GM12873 (cell line): Measurements from ENCODE around the gene RASSF1.

ENCODE experiments used
- TF ChIP-seq, protein P1 (sequence below): IDR thresholded peaks from 2 replicates; pipeline ENCODE4 v1.5.1; 2012; ENCODE audit warnings: low read depth, mild to moderate bottlenecking, moderate library complexity, low read length, control low read depth; ENCODE audit not compliant: insufficient read depth; ENCODE audit errors: missing control alignments

Gene RASSF1, protein sequence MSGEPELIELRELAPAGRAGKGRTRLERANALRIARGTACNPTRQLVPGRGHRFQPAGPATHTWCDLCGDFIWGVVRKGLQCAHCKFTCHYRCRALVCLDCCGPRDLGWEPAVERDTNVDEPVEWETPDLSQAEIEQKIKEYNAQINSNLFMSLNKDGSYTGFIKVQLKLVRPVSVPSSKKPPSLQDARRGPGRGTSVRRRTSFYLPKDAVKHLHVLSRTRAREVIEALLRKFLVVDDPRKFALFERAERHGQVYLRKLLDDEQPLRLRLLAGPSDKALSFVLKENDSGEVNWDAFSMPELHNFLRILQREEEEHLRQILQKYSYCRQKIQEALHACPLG

DNA sequence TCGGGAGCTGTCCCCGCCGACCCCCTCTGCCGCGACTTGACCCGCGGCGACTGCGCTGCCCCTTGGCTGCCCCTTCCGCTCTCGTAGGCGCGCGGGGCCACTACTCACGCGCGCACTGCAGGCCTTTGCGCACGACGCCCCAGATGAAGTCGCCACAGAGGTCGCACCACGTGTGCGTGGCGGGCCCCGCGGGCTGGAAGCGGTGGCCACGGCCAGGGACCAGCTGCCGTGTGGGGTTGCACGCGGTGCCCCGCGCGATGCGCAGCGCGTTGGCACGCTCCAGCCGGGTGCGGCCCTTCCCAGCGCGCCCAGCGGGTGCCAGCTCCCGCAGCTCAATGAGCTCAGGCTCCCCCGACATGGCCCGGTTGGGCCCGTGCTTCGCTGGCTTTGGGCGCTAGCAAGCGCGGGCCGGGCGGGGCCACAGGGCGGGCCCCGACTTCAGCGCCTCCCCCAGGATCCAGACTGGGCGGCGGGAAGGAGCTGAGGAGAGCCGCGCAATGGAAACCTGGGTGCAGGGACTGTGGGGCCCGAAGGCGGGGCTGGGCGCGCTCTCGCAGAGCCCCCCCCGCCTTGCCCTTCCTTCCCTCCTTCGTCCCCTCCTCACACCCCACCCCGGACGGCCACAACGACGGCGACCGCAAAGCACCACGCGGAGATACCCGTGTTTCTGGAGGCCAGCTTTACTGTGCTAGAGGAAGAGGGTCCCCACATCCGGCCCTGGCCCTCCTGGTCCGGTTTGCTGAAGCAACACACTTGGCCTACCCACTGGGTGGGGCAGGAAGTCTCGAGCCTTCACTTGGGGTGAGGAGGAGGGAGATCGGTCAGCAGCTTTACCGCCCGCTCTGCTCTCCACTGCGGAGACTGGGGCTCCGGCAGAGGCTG lies at the start of gene RASSF1:
Gene RASSF1, minus strand, starts transcription at position 389 of the 882 bp plus-strand sequence. Its CDS starts 31 bp downstream, at position 358.
- TF ChIP-seq, protein P1, sequence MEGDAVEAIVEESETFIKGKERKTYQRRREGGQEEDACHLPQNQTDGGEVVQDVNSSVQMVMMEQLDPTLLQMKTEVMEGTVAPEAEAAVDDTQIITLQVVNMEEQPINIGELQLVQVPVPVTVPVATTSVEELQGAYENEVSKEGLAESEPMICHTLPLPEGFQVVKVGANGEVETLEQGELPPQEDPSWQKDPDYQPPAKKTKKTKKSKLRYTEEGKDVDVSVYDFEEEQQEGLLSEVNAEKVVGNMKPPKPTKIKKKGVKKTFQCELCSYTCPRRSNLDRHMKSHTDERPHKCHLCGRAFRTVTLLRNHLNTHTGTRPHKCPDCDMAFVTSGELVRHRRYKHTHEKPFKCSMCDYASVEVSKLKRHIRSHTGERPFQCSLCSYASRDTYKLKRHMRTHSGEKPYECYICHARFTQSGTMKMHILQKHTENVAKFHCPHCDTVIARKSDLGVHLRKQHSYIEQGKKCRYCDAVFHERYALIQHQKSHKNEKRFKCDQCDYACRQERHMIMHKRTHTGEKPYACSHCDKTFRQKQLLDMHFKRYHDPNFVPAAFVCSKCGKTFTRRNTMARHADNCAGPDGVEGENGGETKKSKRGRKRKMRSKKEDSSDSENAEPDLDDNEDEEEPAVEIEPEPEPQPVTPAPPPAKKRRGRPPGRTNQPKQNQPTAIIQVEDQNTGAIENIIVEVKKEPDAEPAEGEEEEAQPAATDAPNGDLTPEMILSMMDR: no peak

DNA sequence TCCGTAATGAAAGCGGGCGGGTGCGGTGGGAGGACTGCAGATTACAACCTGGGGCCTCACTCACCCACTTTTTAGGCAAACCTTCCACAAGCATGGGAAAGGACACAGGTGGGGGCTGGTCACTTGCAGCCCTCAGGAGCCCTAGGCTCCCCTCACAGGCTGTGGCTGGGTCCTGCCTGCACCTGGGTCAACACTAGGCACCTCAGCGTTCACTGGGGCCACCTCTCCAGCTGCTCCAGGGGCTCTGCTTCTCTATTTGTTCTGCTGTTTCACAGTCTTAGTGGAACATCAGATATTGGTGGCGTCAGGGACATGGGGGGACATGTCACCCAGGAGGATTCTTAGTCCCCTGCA lies 48.8 kb upstream of the RASSF1 start:
- TF ChIP-seq, protein P1: no peak

DNA sequence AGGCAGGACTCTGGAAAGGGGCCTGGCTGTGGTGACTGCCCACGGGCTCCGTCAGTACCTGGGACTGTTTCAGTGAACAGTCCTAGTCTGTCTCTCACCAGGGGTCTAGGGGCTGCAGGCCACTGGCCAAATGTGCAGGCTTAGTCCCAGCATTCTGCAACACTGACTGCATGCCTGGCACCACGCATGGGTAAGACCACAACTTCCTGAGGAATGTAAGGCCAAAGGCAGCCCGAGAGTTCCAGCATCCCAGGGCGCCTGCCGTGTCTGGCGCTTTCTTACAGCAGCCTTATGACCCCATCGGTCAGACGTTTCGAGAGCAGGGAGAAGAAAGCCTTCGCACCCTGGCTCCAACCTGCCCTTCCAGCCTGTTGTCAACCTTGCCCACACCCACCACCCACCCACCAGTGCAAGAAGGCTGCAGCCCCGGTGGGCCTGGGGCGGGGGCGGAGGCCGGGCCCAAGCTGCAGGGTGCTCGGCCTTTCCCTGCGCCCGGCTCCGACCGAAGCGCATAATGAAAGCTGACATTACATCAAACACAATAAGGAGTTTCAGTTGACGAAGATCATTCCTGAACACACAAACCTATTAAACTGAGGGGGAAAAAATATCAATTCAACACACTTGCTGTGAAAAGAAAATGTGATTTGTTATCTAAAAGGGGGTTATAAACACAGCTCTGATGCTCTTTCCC lies 48.2 kb upstream of the RASSF1 start:
- TF ChIP-seq, protein P1: no peak

DNA sequence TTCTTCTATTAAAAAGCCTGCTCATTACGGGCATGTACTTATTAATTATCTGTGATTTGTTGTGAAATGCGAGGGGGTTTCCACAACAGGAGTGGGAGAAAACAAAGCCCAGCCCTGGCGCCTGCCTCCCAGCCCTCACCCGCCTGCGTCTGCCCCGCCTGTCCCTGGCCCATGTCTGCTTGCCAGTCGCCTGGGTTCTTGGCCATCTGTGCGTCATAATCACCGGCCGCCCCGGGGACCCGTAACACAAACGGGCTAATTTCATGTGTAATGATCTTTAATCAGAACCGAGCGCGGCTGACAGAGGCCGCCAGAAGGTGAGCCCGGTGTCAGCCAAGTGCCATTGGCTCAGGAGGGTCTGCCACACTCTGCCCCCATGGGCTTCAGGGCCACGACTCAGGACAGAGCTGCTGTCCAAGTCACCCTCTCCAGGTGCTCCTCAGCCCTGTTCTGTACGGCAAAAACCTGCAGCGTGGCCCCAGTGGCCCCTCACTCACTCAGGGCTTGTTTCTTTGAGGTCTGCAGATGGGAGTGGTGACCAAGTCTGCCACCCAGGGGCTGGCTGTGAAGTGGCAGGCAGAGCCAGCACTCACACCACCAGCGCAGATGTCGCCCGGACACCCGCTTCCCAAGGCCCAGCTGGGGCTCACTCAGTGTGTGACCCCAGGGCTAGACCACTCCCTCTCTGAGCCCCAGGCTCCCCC lies 47.5 kb upstream of the RASSF1 start:
- TF ChIP-seq, protein P1: peak; percentile 39

DNA sequence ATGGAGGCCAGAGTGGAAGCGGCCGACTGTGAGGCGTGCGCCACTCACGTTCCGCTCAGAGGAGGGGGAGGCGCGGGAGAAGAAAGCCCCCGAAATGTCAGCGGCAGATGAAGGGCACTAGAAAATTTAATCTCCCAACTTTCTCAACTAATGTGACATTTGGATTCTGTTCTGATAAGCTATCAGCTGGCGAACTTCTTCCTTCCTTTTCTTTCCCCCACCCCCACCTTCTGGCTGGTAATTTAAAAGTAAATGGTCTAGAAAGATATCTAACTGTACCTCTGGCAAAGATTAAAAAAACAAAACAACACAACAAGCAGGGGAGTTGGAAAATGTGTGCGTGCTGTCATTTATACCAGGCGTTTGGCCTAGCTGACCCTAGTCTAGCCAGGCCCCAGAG lies 45.1 kb upstream of the RASSF1 start:
- TF ChIP-seq, protein P1: no peak

DNA sequence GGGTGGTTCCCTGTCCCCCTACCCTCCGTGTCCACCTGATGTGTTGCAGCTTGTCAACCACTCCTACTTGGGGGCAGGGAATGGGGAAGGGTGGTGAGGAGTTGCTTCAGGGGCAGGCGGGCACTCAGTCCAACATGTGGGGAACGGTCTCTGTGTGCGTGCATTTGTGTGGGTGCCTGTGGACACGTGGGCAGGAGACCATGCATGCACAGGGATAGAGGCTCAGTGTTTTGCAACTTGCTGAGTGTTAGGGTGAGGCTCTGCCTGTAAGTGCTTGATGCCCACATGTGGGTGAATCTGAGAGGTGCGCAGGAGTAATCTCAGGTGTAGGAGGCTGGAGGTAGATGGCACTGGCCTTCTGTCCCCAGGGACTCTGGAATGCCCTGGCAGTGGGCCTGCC lies 43.1 kb upstream of the RASSF1 start:
- TF ChIP-seq, protein P1: no peak

DNA sequence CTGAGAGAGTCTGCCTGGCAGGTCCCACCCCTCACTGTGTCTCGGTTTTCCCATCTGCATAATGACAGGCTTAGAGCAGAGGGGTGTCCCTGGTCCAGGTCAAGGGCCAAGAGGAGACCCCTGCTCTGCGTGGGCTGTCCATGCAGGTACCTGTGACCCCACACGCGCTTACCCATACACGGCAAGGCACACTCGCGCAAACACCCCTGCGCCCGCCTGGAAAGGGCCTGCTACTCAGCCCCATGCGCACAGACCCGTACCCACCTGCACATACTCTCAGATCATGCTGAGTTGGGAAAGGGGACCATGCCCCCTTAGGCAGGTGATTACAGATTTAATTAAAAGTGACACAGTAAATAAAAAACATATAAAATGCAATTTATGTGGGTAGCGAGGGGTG lies 42.1 kb upstream of the RASSF1 start:
- TF ChIP-seq, protein P1: no peak
